GM19043 (cell line): Measurements from ENCODE around the gene OR9Q1.

Experiments
- ATAC-seq: cut with Tn5 transposase; IDR thresholded peaks from one replicate; pipeline ENCODE4 v1.9.1; 2021; ENCODE audit warnings: low read depth; ENCODE audit not compliant: unreplicated experiment

The OR9Q1 gene

DNA sequence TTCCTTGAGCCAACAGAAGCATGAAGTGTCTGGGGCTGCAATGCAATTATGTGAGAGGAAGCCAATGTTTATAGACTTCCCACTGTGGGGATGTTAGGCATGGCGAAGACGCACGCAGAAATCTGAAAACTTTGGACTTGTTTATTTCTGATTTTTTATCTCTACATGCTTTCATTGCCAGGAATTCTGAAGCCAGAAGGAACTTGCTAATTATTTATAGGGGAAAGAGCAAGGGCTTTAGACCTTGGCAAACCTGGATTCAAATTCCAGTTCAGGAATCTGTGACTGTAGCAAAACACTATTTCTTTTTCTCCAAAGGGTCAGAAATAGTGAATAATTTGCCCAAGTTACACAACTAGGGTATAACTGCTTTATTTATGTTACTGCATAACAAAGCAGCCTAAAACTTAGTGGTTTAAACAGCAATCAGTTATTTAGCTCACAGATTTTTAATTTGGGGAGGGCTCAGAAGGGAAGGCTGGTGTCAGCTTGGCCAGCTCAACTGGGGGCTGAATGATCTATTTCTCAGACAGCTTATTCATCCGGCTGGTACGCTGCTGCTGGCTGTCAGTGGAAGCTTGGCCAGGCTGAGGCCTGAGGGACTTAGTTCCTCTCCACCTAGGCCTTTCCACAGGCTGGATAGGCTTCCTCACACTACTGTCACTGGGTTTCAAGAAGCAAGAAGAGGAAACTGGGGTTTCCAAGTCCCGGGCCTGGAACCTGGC is 5.2 kb downstream of the OR9Q1 start:
- no peak for ATAC-seq

DNA sequence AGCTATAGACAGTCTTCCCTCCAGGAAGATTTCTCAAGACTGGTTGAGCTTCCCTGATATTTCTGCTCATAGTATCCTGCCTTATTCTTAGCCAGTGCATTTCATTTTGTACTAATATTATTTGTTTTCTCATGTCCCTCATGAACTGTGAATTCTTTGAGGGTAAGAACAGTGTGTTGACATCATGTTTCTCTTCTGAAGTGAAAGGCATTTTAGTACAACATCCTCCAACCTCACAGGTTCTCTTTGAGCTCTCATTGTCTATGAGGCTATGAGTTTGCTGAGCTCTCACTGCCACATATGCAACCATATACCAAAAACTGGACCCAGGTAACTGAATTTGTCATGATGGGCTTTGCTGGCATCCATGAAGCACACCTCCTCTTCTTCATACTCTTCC is 7.0 kb downstream of the OR9Q1 start, which contains the start of gene OR6Q1:
Gene OR6Q1 (plus strand): TSS at position 301 of the 400 bp plus-strand sequence. CDS start 0 bp downstream, at position 301.
- ATAC-seq, result no peak

DNA sequence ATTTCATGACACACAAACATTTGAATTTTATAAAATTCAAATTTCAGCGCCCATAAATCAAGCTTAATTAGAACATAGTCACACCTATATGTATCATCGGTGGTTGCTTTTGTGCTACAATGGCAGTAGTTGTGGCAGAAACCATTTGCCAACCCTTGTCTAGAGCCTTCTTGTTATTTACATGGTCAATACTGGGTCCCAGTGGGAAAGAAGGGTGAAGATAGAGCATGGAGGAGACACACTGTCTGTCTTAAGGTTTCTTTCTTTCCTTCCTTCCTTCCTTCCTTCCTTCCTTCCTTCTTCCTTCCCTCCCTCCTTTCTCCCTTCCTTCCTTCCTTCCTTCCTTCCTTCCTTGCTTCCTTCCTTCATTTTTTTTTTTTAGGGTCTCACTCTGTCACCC is 10.8 kb downstream of the OR9Q1 start:
- ATAC-seq, result no peak

DNA sequence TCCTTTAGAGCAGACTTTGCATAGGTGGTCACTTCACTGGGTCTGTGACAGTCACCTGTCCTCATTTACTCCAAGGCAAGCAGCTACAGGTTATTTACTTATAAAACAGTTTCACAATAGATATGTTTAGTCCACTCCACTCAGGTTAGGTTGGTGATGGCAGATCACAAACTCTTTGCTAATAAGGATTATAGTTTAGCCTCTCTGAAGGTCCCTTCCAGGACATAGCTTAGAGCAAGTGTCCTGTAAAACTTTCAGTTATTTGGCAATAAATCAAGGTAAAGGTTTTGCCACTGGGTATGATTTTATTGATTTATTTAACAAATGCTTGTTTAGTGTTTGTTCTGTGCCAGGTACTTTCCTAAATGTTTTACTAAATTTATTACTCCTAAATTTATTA is 15.9 kb downstream of the OR9Q1 start:
- ATAC-seq, result no peak

DNA sequence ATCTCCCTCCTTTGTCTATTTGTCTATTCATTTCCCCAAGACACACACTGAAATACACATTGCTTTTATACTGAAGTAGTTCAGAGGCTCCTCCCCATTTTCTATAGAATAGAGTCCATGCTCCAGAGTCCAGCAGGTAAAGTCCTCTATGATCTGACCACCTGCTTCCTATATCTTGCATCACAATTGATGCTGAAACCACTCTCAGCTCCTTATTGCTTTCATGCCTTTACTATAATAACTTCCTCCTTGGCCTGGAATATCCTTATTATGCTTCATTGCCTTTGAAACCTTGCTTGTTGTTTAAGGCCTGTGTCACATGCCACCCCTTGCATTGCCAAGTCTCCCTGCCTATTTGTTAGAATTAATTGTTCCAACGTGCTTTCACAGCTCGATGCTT is 19.7 kb downstream of the OR9Q1 start:
- no peak for ATAC-seq

DNA sequence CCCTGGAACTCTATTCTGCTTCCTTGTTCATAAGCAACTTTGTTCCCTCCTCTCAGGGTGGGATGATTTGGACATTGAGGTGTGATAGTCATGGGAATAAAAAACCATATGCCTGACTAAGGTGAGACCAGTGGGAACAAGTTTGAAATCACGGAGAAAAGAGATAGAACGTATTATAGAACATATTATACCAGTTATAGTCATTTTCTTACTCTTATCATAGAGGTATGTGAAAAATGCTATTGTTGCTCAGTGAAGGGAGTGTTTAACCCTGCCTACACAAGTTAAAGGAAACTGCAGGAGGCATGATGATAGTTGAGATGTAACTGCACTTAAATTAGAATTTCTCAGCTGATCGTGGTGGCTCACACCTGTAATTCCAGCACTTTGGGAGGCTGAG is 22.6 kb downstream of the OR9Q1 start:
- no peak for ATAC-seq

DNA sequence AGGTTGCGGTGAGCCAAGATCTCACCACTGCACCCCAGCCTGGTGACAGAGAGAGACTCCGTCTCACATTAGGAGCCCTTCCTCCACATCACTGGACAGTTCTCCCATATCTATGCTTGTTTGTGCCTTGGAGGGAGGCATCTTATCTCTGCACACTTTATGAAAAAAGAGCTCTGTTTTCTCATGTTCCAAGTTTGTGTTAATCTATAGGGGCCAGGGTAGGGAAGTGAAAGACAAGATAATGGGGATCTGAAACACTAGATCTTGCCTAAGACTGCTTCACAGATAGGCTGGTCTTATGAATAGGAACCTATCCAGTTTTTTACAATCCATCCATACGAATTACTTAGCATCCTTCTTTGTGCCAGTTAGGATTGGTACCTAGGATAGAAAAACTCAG is 24.1 kb downstream of the OR9Q1 start:
- ATAC-seq, result no peak

DNA sequence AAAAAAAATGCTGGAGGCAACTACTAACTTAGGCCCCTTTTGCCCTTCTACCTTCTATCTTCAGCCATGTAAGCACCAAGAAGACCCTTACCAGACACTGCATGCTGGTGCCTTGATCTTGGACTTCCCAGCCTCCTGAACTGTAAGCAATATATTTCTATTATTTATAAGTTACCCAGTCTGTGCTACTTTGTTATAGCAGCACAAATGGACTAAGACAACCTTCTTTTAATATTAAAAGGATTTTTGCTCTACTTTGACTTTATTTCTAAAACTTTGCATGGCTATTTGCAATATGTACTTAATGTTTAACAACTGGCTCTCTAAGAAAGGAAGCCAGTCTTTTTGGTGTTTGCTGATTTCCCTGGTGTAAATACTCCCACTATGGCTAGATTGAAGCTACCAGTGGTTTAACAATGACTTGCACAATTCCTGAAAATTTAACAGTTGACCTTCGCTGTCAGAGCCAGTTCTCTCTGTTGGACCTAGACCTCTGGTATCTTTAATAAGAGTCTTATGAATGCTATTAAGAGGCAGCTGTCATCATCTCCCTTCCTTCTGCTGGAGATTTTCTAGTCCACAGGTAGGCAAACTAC is 32.2 kb downstream of the OR9Q1 start:
- ATAC-seq, result no peak

DNA sequence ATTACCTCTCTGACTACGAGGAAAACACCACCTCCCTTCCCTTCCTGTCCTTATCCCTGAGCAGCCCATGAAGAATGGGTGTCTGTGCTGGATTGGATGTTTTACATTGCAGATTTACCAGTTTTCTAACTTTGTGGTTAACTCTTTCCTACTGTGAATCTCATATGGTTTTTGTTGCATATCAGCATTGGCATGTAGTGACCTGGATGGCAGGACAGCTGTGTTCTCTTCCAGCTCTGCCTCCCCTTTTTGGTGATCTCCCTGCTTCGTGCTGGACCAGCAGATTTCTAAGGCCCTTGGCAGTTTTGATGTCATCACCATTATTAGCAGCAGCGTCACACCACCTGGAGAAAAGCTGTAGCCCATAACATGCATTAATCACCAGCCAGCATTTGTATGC is 33.8 kb downstream of the OR9Q1 start:
- no peak for ATAC-seq

DNA sequence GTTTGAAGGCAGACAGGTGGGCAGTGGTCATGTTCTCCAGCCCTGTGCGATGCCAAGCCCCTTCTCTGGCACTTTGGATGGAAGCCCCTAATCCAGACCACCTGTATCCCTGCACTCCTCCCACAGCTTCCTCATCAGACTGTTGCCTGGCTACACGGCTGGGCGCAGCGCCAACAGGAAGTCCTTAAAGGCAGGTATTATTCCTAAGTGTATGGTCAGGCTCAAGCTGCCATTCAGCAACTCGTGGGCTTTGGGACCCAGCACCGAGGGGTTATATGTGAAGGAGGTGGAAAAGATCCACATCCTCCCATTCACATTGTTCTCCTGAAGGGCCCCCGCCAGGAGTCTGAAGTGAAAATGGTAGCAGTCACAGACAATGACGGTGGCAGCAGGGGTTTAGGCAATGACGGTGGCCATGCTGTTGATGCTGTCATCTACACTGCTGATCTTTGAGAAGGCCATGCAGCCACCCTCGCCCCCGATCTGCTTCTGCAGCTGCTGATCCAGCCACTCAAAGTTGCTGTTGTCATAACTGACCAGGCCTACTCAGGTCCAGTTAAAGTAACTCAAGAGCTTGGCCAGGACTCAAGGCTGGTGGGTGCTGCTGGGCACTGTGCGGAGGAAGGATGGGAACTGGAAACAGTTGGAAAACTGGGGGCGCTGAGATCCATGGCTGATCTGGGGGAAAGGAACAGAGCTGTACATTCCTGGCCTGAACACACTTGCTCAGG is 34.8 kb downstream of the OR9Q1 start:
- no peak for ATAC-seq

DNA sequence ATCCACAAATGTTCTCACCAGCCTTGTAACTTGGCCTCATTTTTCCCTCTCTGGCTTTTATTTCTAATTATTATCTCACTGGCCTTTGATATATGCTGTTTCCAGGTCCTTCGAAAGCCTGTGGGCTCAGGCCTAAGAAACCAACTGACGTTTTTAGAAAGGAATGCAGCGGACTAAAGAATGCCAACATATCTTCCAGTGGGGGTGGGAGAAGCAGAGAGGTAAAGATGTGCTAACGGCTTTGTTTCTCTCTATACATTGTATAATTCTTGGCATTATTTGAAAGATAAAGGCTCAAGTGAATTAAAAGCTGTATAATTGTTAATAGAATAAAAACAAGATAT is 35.3 kb downstream of the OR9Q1 start:
- ATAC-seq, result no peak

DNA sequence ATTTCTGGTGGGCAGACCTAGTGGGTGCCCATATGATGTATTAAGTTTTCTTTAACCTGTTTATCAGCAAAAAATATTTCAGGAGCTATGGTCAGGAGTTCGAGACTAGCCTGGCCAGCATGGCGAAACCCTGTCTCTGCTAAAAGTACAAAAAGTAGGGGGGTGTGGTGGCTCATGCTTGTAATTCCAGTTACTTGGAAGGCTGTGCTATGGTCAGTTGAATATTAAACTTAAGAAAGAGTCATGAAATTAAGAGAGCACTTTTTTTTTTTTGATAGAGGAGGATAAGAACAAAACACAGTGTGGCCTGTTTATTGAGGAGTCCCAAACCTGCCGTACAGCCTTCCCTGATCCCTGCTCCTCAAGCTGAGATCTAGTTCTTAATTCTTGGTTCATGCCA is 36.9 kb downstream of the OR9Q1 start:
- no peak for ATAC-seq

DNA sequence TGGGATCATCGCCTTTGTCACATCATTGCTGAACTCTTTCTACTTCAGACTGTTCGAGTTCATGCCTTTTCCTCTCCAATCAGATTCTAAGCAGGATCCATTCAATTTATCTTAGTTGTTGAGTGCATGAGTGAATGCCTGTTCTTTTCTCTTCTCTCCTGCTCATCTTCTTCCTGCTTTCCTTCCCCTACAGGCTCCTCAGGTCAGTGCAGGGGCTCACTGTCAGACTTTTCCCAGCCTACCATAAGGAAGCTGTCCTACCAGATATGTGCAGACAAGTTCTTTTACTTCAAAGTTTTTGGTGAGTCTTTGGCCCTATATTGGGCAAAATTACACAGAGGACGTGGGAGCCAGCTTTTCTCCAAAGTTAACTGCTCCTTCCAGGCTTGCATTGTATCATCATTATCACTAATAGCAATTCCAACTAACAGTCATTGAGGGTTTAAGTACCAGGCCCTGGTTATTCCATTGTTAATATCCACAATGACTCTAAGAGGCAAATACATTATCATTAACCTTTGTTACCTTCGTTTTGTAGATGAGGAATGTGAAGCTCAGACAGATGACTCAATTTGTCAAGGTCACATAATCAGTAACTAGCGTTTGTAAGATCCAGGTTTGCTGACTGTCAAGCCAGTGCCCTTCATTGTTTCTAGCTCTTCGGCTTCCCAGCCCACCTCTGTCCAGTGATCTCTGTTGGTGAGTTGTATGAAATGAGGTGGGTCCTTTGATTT is 37.4 kb downstream of the OR9Q1 start:
- ATAC-seq, result no peak

DNA sequence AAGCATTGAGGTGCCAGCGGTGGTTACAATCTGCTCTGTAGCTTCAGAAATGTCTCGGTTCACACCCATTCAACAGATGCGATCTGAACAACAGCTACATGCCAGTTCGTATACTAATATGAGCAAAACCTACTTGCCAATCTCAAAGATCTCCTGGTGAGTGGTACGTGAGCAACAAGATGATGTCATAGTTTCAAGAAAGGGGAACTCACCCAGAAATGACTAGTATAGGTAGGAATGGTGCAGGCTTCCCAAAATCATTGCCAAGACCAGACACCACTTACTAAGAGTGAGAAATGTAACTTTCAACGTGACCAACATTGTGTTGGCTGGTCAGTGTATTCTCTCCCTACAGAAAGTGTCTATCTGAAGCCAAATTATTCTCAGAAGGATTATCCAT is 38.1 kb downstream of the OR9Q1 start:
- ATAC-seq, result no peak

DNA sequence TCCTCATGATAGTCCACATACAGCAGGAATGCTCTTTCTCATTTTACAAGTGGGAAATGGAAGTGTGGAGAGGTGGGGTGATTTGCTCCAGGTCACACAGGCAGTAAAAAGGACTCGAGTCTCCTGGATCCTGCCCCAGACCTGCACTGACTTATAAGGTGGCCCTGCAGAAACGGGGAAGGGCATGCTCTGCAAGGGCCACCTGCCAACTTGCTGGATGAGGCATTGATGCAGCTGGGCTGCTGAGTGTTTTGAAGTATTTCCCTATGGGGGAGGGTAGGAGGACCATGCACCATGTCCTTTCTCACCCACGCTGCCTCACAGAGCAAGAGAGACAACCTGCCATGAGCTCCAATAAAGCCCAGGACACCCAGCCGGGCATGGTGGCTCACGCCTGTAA is 44.0 kb downstream of the OR9Q1 start:
- ATAC-seq, result no peak

DNA sequence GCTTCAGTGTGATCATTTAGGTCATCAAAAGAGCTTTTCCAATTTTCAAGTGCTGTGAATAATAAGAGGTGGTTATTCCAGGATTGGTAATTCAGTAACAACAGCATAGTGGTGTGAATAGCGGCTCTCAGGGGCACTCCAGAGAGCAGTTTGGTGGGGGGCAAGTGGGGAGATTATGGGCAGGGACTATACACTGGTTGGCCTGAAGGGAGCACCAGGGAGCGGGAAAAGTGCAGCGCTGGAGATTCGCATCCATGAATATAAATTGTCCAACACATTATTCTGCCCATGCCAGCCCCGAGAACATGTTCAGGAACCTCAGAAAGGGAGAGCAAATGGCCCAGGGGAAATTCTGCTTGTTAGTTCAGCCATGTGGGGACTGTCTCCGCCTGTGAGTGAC is 45.0 kb downstream of the OR9Q1 start:
- no peak for ATAC-seq

DNA sequence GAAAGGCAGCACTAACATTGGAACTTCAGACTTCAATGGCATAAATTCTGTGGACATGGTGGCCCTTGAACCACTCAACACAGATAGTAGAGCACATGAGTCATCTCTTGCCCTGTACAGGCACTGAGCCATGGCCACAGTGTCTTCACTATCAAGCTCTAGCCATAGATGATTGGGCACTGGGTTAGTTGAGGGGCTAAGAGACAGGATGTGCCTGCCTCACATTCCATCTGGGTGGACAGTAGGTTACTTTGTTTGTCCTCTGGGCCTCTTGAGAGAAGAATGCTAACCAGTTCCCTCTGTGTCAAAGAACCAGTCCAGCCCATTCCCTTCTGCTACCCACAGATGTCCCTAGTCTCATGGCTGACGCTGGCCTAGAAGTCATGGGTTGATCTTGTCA is 46.9 kb downstream of the OR9Q1 start:
- ATAC-seq, result no peak

DNA sequence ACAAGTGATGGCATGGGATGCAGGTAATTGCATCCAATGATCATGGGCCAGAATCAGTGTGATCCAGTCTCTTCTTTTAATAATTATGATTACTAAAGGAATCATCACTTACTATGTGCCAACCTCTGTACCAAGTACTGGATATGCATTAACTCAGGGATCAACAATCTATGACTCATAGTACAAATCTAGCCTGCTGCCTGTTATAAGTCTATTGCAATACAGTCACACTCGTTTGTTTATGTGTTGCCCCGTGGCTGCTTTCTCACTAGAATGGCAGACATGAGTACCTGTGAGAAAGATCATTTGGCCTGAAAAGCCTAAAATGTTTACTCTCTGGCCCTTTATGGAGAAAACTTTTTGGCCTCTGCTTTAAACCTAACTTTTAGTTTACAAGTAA is 52.1 kb downstream of the OR9Q1 start:
- no peak for ATAC-seq

DNA sequence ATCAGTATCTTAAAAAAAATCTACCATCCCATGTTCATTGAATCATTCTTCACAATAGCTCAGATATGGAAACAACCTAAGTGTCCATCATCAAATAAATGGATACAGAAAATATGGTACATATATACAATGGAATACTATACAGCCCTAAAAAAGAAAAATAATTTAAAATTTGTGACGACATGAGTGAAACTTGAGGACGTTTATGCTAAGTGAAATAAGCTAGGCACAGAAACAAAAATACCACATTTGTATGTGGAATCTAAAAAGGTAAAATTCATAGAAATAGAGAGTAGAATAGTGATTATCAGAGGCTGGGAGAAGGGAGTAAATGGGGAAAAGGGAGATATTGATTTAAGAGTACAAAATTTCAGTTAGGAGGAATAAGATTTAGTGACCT is 62.8 kb downstream of the OR9Q1 start:
- ATAC-seq, result no peak

DNA sequence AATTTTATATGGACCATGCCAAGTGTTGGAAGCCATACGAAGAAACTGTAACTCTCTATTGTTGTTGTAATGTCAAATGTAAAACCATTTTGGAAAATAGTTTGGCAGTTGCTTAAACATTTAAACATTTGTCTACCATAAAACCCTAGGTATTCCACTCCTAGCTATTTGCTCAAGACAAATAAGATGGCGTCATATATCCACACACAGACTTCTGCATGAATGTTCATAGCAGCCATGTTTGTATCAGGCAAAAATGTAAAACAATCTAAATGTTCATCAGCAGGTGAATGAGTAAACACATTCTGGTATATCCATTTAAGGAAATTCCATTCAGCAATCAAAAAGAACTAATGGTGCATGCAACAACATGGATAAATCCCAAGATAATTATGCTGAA is 73.8 kb downstream of the OR9Q1 start:
- no peak for ATAC-seq

DNA sequence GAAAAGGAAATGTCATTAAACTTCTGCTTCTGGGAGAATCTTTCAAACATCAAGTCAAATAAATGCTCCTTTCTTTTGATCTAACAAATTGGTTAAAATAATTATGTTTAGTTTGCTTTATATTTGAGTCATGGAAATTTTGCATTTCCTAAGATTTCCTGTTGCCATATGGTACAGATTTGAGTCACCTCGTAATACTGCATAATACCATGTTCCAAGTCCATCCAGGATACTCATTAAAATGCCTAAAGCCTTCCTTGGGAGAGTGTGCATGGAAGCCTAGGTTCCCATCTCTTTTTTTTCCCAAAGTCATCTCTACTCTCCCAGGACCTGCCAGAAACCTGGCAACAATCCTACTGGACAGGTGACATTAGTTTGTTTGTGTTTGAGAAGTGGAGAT is 97.4 kb downstream of the OR9Q1 start:
- ATAC-seq, result no peak
